ENCODE data around the gene APIP.

APIP gene

GRCh38 chr11:34944692-34945091 lies 28.5 kb upstream of the APIP start:
- Histone ChIP-seq H3K9me3 (ENCODE audit: control insufficient read depth in 1 of 2, low read length in 2 of 2) (no peaks in the 10 kb centered on the region), H3K27me3 (ENCODE audit: control insufficient read depth in 1 of 2, insufficient read depth in 2 of 2, low read length in 2 of 2) (no peaks in the 10 kb centered on the region), H3K4me1 (ENCODE audit: control insufficient read depth in 1 of 2, insufficient read depth in 2 of 2, low read length in 2 of 2) (no peaks in the 10 kb centered on the region), H3K9ac (ENCODE audit: low read depth in 1 of 2, low read length in 2 of 2) (no peak overlapping the region), H3K4me3 (ENCODE audit: low read depth in 1 of 2, low read length in 2 of 2) (no peak overlapping the region), H3K27ac (ENCODE audit: low read depth, low read length) (no peak overlapping the region), H3K36me3 (ENCODE audit: control insufficient read depth in 1 of 2, insufficient read depth in 2 of 2, low read length in 2 of 2) (peaks cover 0 to 6% of the 10 kb centered on the region in 2 donors)

- Histone ChIP-seq H3K4me3 (ENCODE audit: low read depth in 1 of 2, low read length in 2 of 2) (no peak overlapping the region), H3K27ac (ENCODE audit: low read depth, low read length) (no peak overlapping the region), H3K27me3 (ENCODE audit: control insufficient read depth in 1 of 2, insufficient read depth in 2 of 2, low read length in 2 of 2) (no peaks in the 10 kb centered on the region), H3K9me3 (ENCODE audit: control insufficient read depth in 1 of 2, low read length in 2 of 2) (no peaks in the 10 kb centered on the region), H3K36me3 (ENCODE audit: control insufficient read depth in 1 of 2, insufficient read depth in 2 of 2, low read length in 2 of 2) (peaks cover 0 to 3% of the 10 kb centered on the region in 2 donors), H3K9ac (ENCODE audit: low read depth in 1 of 2, low read length in 2 of 2) (no peak overlapping the region), H3K4me1 (ENCODE audit: control insufficient read depth in 1 of 2, insufficient read depth in 2 of 2, low read length in 2 of 2) (no peaks in the 10 kb centered on the region)
Observed at GRCh38 chr11:34941688-34942087, 25.5 kb upstream of the APIP start.

- H3K9ac ChIP-seq (ENCODE audit: low read depth in 1 of 2, low read length in 2 of 2): no peak overlapping the region
- H3K36me3 ChIP-seq (ENCODE audit: control insufficient read depth in 1 of 2, insufficient read depth in 2 of 2, low read length in 2 of 2): peaks cover 0 to 3% of the 10 kb centered on the region in 2 donors
- no peak overlapping the region for H3K27ac ChIP-seq (ENCODE audit: low read depth, low read length)
- no peaks in the 10 kb centered on the region for H3K9me3 ChIP-seq (ENCODE audit: control insufficient read depth in 1 of 2, low read length in 2 of 2)
- H3K27me3 ChIP-seq (ENCODE audit: control insufficient read depth in 1 of 2, insufficient read depth in 2 of 2, low read length in 2 of 2): no peaks in the 10 kb centered on the region
- no peaks in the 10 kb centered on the region for H3K4me1 ChIP-seq (ENCODE audit: control insufficient read depth in 1 of 2, insufficient read depth in 2 of 2, low read length in 2 of 2)
- H3K4me3 ChIP-seq (ENCODE audit: low read depth in 1 of 2, low read length in 2 of 2): no peak overlapping the region
Observed at GRCh38 chr11:34940026-34940677, 24.0 kb upstream of the APIP start.

- H3K27me3 ChIP-seq (ENCODE audit: control insufficient read depth in 1 of 2, insufficient read depth in 2 of 2, low read length in 2 of 2): no peaks in the 10 kb centered on the region
- no peaks in the 10 kb centered on the region for H3K4me1 ChIP-seq (ENCODE audit: control insufficient read depth in 1 of 2, insufficient read depth in 2 of 2, low read length in 2 of 2)
- no peak overlapping the region for H3K9ac ChIP-seq (ENCODE audit: low read depth in 1 of 2, low read length in 2 of 2)
- H3K9me3 ChIP-seq (ENCODE audit: control insufficient read depth in 1 of 2, low read length in 2 of 2): no peaks in the 10 kb centered on the region
- no peak overlapping the region for H3K4me3 ChIP-seq (ENCODE audit: low read depth in 1 of 2, low read length in 2 of 2)
- no peak overlapping the region for H3K27ac ChIP-seq (ENCODE audit: low read depth, low read length)
- peaks cover 0 to 3% of the 10 kb centered on the region in 2 donors for H3K36me3 ChIP-seq (ENCODE audit: control insufficient read depth in 1 of 2, insufficient read depth in 2 of 2, low read length in 2 of 2)
Observed at GRCh38 chr11:34938611-34939010, 22.4 kb upstream of the APIP start.

- Histone ChIP-seq H3K9me3 (ENCODE audit: control insufficient read depth in 1 of 2, low read length in 2 of 2) (no peaks in the 10 kb centered on the region), H3K36me3 (ENCODE audit: control insufficient read depth in 1 of 2, insufficient read depth in 2 of 2, low read length in 2 of 2) (peaks cover 3 to 12% of the 10 kb centered on the region in 2 donors), H3K27ac (ENCODE audit: low read depth, low read length) (no peak overlapping the region), H3K27me3 (ENCODE audit: control insufficient read depth in 1 of 2, insufficient read depth in 2 of 2, low read length in 2 of 2) (no peaks in the 10 kb centered on the region), H3K4me1 (ENCODE audit: control insufficient read depth in 1 of 2, insufficient read depth in 2 of 2, low read length in 2 of 2) (no peaks in the 10 kb centered on the region), H3K9ac (ENCODE audit: low read depth in 1 of 2, low read length in 2 of 2) (no peak overlapping the region), H3K4me3 (ENCODE audit: low read depth in 1 of 2, low read length in 2 of 2) (no peak overlapping the region)
Observed at GRCh38 chr11:34936945-34937629, 20.9 kb upstream of the APIP start.

- H3K27me3 ChIP-seq (ENCODE audit: control insufficient read depth in 1 of 2, insufficient read depth in 2 of 2, low read length in 2 of 2): no peaks in the 10 kb centered on the region
- H3K9ac ChIP-seq (ENCODE audit: low read depth in 1 of 2, low read length in 2 of 2): no peak overlapping the region
- H3K4me1 ChIP-seq (ENCODE audit: control insufficient read depth in 1 of 2, insufficient read depth in 2 of 2, low read length in 2 of 2): peaks cover 2 to 33% of the 10 kb centered on the region in 2 donors
- H3K4me3 ChIP-seq (ENCODE audit: low read depth in 1 of 2, low read length in 2 of 2): no peak overlapping the region
- no peaks in the 10 kb centered on the region for H3K9me3 ChIP-seq (ENCODE audit: control insufficient read depth in 1 of 2, low read length in 2 of 2)
- no peak overlapping the region for H3K27ac ChIP-seq (ENCODE audit: low read depth, low read length)
- peaks cover 3 to 9% of the 10 kb centered on the region in 2 donors for H3K36me3 ChIP-seq (ENCODE audit: control insufficient read depth in 1 of 2, insufficient read depth in 2 of 2, low read length in 2 of 2)
Observed at GRCh38 chr11:34929794-34930763, 13.9 kb upstream of the APIP start.

- Histone ChIP-seq H3K9me3 (ENCODE audit: control insufficient read depth in 1 of 2, low read length in 2 of 2) (no peaks in the 10 kb centered on the region), H3K9ac (ENCODE audit: low read depth in 1 of 2, low read length in 2 of 2) (no peak overlapping the region), H3K27me3 (ENCODE audit: control insufficient read depth in 1 of 2, insufficient read depth in 2 of 2, low read length in 2 of 2) (no peaks in the 10 kb centered on the region), H3K4me3 (ENCODE audit: low read depth in 1 of 2, low read length in 2 of 2) (no peak overlapping the region), H3K36me3 (ENCODE audit: control insufficient read depth in 1 of 2, insufficient read depth in 2 of 2, low read length in 2 of 2) (peaks cover 3 to 9% of the 10 kb centered on the region in 2 donors), H3K27ac (ENCODE audit: low read depth, low read length) (no peak overlapping the region), H3K4me1 (ENCODE audit: control insufficient read depth in 1 of 2, insufficient read depth in 2 of 2, low read length in 2 of 2) (peaks cover 2 to 33% of the 10 kb centered on the region in 2 donors)
Observed at GRCh38 chr11:34928960-34929680, 12.9 kb upstream of the APIP start.

- no peaks in the 10 kb centered on the region for H3K27me3 ChIP-seq (ENCODE audit: control insufficient read depth in 1 of 2, insufficient read depth in 2 of 2, low read length in 2 of 2)
- peaks cover 3 to 8% of the 10 kb centered on the region in 2 donors for H3K36me3 ChIP-seq (ENCODE audit: control insufficient read depth in 1 of 2, insufficient read depth in 2 of 2, low read length in 2 of 2)
- H3K4me1 ChIP-seq (ENCODE audit: control insufficient read depth in 1 of 2, insufficient read depth in 2 of 2, low read length in 2 of 2): peaks cover 2 to 33% of the 10 kb centered on the region in 2 donors
- H3K9me3 ChIP-seq (ENCODE audit: control insufficient read depth in 1 of 2, low read length in 2 of 2): no peaks in the 10 kb centered on the region
- no peak overlapping the region for H3K4me3 ChIP-seq (ENCODE audit: low read depth in 1 of 2, low read length in 2 of 2)
- H3K27ac ChIP-seq (ENCODE audit: low read depth, low read length): no peak overlapping the region
- no peak overlapping the region for H3K9ac ChIP-seq (ENCODE audit: low read depth in 1 of 2, low read length in 2 of 2)
Observed at GRCh38 chr11:34928268-34928959, 12.2 kb upstream of the APIP start.

- Histone ChIP-seq H3K36me3 (ENCODE audit: control insufficient read depth in 1 of 2, insufficient read depth in 2 of 2, low read length in 2 of 2) (no peaks in the 10 kb centered on the region), H3K9ac (ENCODE audit: low read depth in 1 of 2, low read length in 2 of 2) (no peak overlapping the region), H3K9me3 (ENCODE audit: control insufficient read depth in 1 of 2, low read length in 2 of 2) (no peaks in the 10 kb centered on the region), H3K4me3 (ENCODE audit: low read depth in 1 of 2, low read length in 2 of 2) (no peak overlapping the region), H3K27ac (ENCODE audit: low read depth, low read length) (no peak overlapping the region), H3K4me1 (ENCODE audit: control insufficient read depth in 1 of 2, insufficient read depth in 2 of 2, low read length in 2 of 2) (peaks cover 2 to 33% of the 10 kb centered on the region in 2 donors), H3K27me3 (ENCODE audit: control insufficient read depth in 1 of 2, insufficient read depth in 2 of 2, low read length in 2 of 2) (no peaks in the 10 kb centered on the region)
Observed at GRCh38 chr11:34926831-34927132, 10.6 kb upstream of the APIP start.
